ENCODE results near the gene GRAMD1B. TPM values are rescaled to one million over a fixed set of nuclear protein-coding genes. Genes with fewer than 3 reads are reported as not detected.

The GRAMD1B gene
- total RNA-seq, 1 donor from 2014 or later = 31.8 TPM

- Histone ChIP-seq H3K4me1 (peaks cover 39% of the 10 kb centered on the region), H3K9me3 (replicated peaks) (no peaks in the 10 kb centered on the region), H3K36me3 (no peaks in the 10 kb centered on the region), H3K4me3 (peak overlapping the region; percentile 55), H3K27me3 (ENCODE audit: low read depth) (peaks cover 5% of the 10 kb centered on the region), H3K27ac (replicated peaks) (peak overlapping the region; percentile 75)
- no peak for TF ChIP-seq CTCF (IDR thresholded peaks at IDR 0.05; ENCODE audit: borderline replicate concordance)
- DNase-seq = peak; percentile 60
- intact Hi-C loops (cut with micrococcal nuclease) = loop anchor here (5.0 kb wide), 1 partner anchor 43 kb away; no protein-coding TSS in a partner anchor
These were observed 129.9 kb downstream of the GRAMD1B start for GRCh38 chr11:123560006-123560405.

GRCh38 chr11:123561431-123561800 lies 131.3 kb downstream of the GRAMD1B start:
- H3K36me3 ChIP-seq = no peaks in the 10 kb centered on the region
- no peaks in the 10 kb centered on the region for H3K9me3 ChIP-seq (replicated peaks)

GRCh38 chr11:123562158-123562557 lies 132.1 kb downstream of the GRAMD1B start:
- Histone ChIP-seq H3K27ac (replicated peaks) (peak overlapping the region; percentile 75), H3K4me1 (peaks cover 41% of the 10 kb centered on the region), H3K27me3 (ENCODE audit: low read depth) (no peaks in the 10 kb centered on the region), H3K36me3 (no peaks in the 10 kb centered on the region), H3K4me3 (no peak overlapping the region), H3K9me3 (replicated peaks) (no peaks in the 10 kb centered on the region)
- TF ChIP-seq CTCF (IDR thresholded peaks at IDR 0.05; ENCODE audit: borderline replicate concordance) = no peak
- no peak for DNase-seq
- intact Hi-C loops (cut with micrococcal nuclease) = loop anchor here (5.0 kb wide), 1 partner anchor 45 kb away; no protein-coding TSS in a partner anchor

More at GRCh38 chr11:123561431-123561800, 131.3 kb downstream of the GRAMD1B start:
- TF ChIP-seq CTCF (IDR thresholded peaks at IDR 0.05; ENCODE audit: borderline replicate concordance) = no peak
- no peaks in the 10 kb centered on the region for H3K27me3 ChIP-seq (ENCODE audit: low read depth)
- H3K27ac ChIP-seq (replicated peaks) = peak overlapping the region; percentile 75
- H3K4me1 ChIP-seq = peaks cover 39% of the 10 kb centered on the region
- H3K4me3 ChIP-seq = no peak overlapping the region
- intact Hi-C loops (cut with micrococcal nuclease) = loop anchor here (5.0 kb wide), 1 partner anchor 44 kb away; no protein-coding TSS in a partner anchor
- no peak for DNase-seq

- H3K4me1 ChIP-seq = peaks cover 45% of the 10 kb centered on the region
- H3K4me3 ChIP-seq = no peak overlapping the region
- intact Hi-C loops (cut with micrococcal nuclease) = loop anchor here (5.0 kb wide), 1 partner anchor 46 kb away; no protein-coding TSS in a partner anchor
- H3K36me3 ChIP-seq = no peaks in the 10 kb centered on the region
- no peaks in the 10 kb centered on the region for H3K27me3 ChIP-seq (ENCODE audit: low read depth)
- no peaks in the 10 kb centered on the region for H3K9me3 ChIP-seq (replicated peaks)
- no peak for TF ChIP-seq CTCF (IDR thresholded peaks at IDR 0.05; ENCODE audit: borderline replicate concordance)
- no peak for DNase-seq
- peak overlapping the region; percentile 75 for H3K27ac ChIP-seq (replicated peaks)
These were observed 132.8 kb downstream of the GRAMD1B start for GRCh38 chr11:123562829-123563228.

GRCh38 chr11:123564221-123564620 lies 134.2 kb downstream of the GRAMD1B start:
- Histone ChIP-seq H3K27me3 (ENCODE audit: low read depth) (no peaks in the 10 kb centered on the region), H3K4me3 (no peak overlapping the region), H3K9me3 (replicated peaks) (no peaks in the 10 kb centered on the region), H3K36me3 (no peaks in the 10 kb centered on the region), H3K27ac (replicated peaks) (no peak overlapping the region), H3K4me1 (peaks cover 45% of the 10 kb centered on the region)
- DNase-seq = no peak
- TF ChIP-seq CTCF (IDR thresholded peaks at IDR 0.05; ENCODE audit: borderline replicate concordance) = no peak
- intact Hi-C loops (cut with micrococcal nuclease) = loop anchor here (5.0 kb wide), 1 partner anchor 47 kb away; no protein-coding TSS in a partner anchor

Data from left ventricle myocardium inferior (tissue), 1 donor.